H1 (cell line): Measurements from ENCODE around the gene WDR74. TPM values are rescaled to one million over a fixed set of nuclear protein-coding genes. Genes with fewer than 3 reads are reported as not detected.

ENCODE experiments used
- EGR1 ChIP-seq: IDR thresholded peaks from 2 replicates; pipeline ENCODE4 v1.6.1; 2011; ENCODE audit warnings: low read depth, low read length, borderline replicate concordance
- MAX ChIP-seq: IDR thresholded peaks from 2 replicates; pipeline ENCODE4 v1.6.1; 2012; ENCODE audit warnings: inconsistent platforms
- NANOG ChIP-seq: IDR thresholded peaks from 2 replicates; pipeline ENCODE4 v1.6.1; 2011; ENCODE audit warnings: low read length, low read depth, mild to moderate bottlenecking, inconsistent platforms; ENCODE audit not compliant: insufficient read depth, poor library complexity, severe bottlenecking
- PHF8 ChIP-seq: fragments of 200-600 bp; sonication (generic); conservative IDR thresholded peaks from 2 replicates; pipeline ENCODE4 v1.7.1; 2012; ENCODE audit warnings: low read depth, mild to moderate bottlenecking, inconsistent platforms, low read length, moderate library complexity
- SIN3A ChIP-seq, 2 experiments: IDR thresholded peaks in 1 of 2; conservative IDR thresholded peaks in 1 of 2; 2 replicates each; pipeline ENCODE4 v1.6.1; 2011 to 2012; ENCODE audit warnings: low read length in 2 of 2, improper control_type of control experiment in 1 of 2, low read depth in 1 of 2, mild to moderate bottlenecking in 1 of 2
- TCF12 ChIP-seq: IDR thresholded peaks from 2 replicates; pipeline ENCODE4 v1.6.1; 2011; ENCODE audit warnings: low read depth, mild to moderate bottlenecking, low read length
- polyA plus RNA-seq, 7 experiments: library from polyadenylated mRNA; depleted of rRNA in 3 of 7; stranded (reverse) in 5 of 7; unstranded in 2 of 7; fragments of >200 nt in 5 of 7; fragments of 200-250 nt in 2 of 7; gene quantifications; 1 replicate in 5 of 7; 2 replicates in 1 of 7; 4 replicates in 1 of 7; pipeline versions ENCODE4 v1.2.1 to v1.2.3, GENCODE V29; 2011 to 2013; ENCODE audit warnings: missing spikeins in 2 of 7, mixed read lengths in 2 of 7
- total RNA-seq: library from RNA; stranded (reverse); fragmentation: NEBNext Ultra II Directional; extraction: Animal tissue kit (Norgen Biotek cat#: 25700); gene quantifications from 2 replicates; pipeline ENCODE4 v1.2.1, GENCODE V29; 2021

WDR74 gene
- total and polyA plus RNA-seq, 2 of the 8 experiments (the other 6 are each of a cell fraction or from before 2014, with no cell fraction given): 93.6 to 97.0 TPM

GRCh38 chr11:62874851-62875250, 35.5 kb upstream of the WDR74 start (continued):
- TF ChIP-seq MAX (no peak), NANOG (no peak), TCF12 (no peak), SIN3A (conservative IDR thresholded peaks at IDR 0.05 in 1 of 2, IDR thresholded peaks at IDR 0.05 in 1 of 2; ENCODE audit: low read depth in 1 of 2, low read length in 2 of 2) (no peak), EGR1 (no peak), PHF8 (no peak)
